IPS DF 19.7 (cell line): ENCODE measurements around the gene KCTD4.
"Not testable (repeated sequence)": the region's sequence is repeated elsewhere in the genome, so short reads cannot be mapped to it uniquely, and the experiment has no call there.

Experiments used
- DNase-seq: peaks from one replicate; pipeline ENCODE4 v3.0.0-alpha.2; 2013; ENCODE audit warnings: low read depth, low spot score

The KCTD4 gene

GRCh38 chr13:45200701-45201232 lies at the start of gene KCTD4:
Gene KCTD4, minus strand, starts transcription at chr13:45201045. Its CDS starts 6,478 bp downstream, at chr13:45194567.
- DNase-seq = no peak

GRCh38 chr13:45249662-45250061 lies 48.8 kb upstream of the KCTD4 start:
- DNase-seq = no peak

GRCh38 chr13:45244736-45245135 lies 43.9 kb upstream of the KCTD4 start:
- DNase-seq = not testable (repeated sequence)

- no peak for DNase-seq
These were observed 42.2 kb upstream of the KCTD4 start for GRCh38 chr13:45243077-45243476.

GRCh38 chr13:45242524-45242923 lies 41.7 kb upstream of the KCTD4 start:
- no peak for DNase-seq

GRCh38 chr13:45242070-45242469 lies 41.2 kb upstream of the KCTD4 start:
- DNase-seq = no peak

GRCh38 chr13:45240143-45240542 lies 39.3 kb upstream of the KCTD4 start:
- DNase-seq = no peak

- DNase-seq = no peak
These were observed 38.3 kb upstream of the KCTD4 start for GRCh38 chr13:45238945-45239795.

GRCh38 chr13:45232591-45232990 lies 31.7 kb upstream of the KCTD4 start:
- DNase-seq = no peak

- no peak for DNase-seq
These were observed 30.9 kb upstream of the KCTD4 start for GRCh38 chr13:45231722-45232121.

GRCh38 chr13:45231305-45231704 lies 30.5 kb upstream of the KCTD4 start:
- DNase-seq = no peak

- DNase-seq = no peak
These were observed 28.3 kb upstream of the KCTD4 start for GRCh38 chr13:45229172-45229571.

- no peak for DNase-seq
These were observed 27.2 kb upstream of the KCTD4 start for GRCh38 chr13:45228002-45228401.

GRCh38 chr13:45226024-45226423 lies 25.2 kb upstream of the KCTD4 start:
- DNase-seq = no peak

- no peak for DNase-seq
These were observed 24.5 kb upstream of the KCTD4 start for GRCh38 chr13:45225370-45225769.

- DNase-seq = no peak
These were observed 23.3 kb upstream of the KCTD4 start for GRCh38 chr13:45224176-45224575.

- DNase-seq = no peak
These were observed 22.1 kb upstream of the KCTD4 start for GRCh38 chr13:45222919-45223318.

GRCh38 chr13:45222516-45222915 lies 21.7 kb upstream of the KCTD4 start:
- no peak for DNase-seq

- no peak for DNase-seq
These were observed 19.6 kb upstream of the KCTD4 start for GRCh38 chr13:45220403-45220802.

GRCh38 chr13:45219938-45220375 lies 19.1 kb upstream of the KCTD4 start:
- DNase-seq = no peak

- no peak for DNase-seq
These were observed 18.5 kb upstream of the KCTD4 start for GRCh38 chr13:45219123-45219891.

- no peak for DNase-seq
These were observed 17.8 kb upstream of the KCTD4 start for GRCh38 chr13:45218689-45219088.
